Progenitor cell of endocrine pancreas (in vitro differentiated cells): ENCODE results near the gene NOX3. TPM values are rescaled to one million over a fixed set of nuclear protein-coding genes. Genes with fewer than 3 reads are reported as not detected.

Experiments used
- DNase-seq: peaks from one replicate; pipeline ENCODE4 v3.0.0; 2021; ENCODE audit warnings: low spot score; ENCODE audit not compliant: unreplicated experiment
- H3K27ac Mint-ChIP-seq: 2 replicates; pipeline ENCODE4 v1.8.0; 2021; ENCODE audit warnings: mild to moderate bottlenecking, moderate library complexity, mixed read lengths
- H3K27me3 Mint-ChIP-seq: 2 replicates; pipeline ENCODE4 v1.8.0; 2021; ENCODE audit warnings: mixed read lengths
- H3K36me3 Mint-ChIP-seq: 2 replicates; pipeline ENCODE4 v1.8.0; 2022; ENCODE audit warnings: mixed read lengths; ENCODE audit not compliant: insufficient read depth
- H3K4me1 Mint-ChIP-seq: 2 replicates; pipeline ENCODE4 v1.8.0; 2021; ENCODE audit warnings: low read depth, mixed read lengths
- H3K4me3 Mint-ChIP-seq: 2 replicates; pipeline ENCODE4 v1.8.0; 2021; ENCODE audit warnings: low read depth, mild to moderate bottlenecking, moderate library complexity, mixed read lengths
- H3K9me3 Mint-ChIP-seq: 2 replicates; pipeline ENCODE4 v1.8.0; 2021; ENCODE audit warnings: low read depth, mixed read lengths
- total RNA-seq: library from RNA; stranded (reverse); gene quantifications from 2 replicates; pipeline ENCODE4 v1.2.1, GENCODE V29; 2021
- TF ChIP-seq, protein P1 (sequence below): fragments of 200-600 bp; sonication (generic); IDR thresholded peaks from one replicate; pipeline ENCODE4 v1.5.0; 2021; ENCODE audit warnings: antibody characterized with exemption, mild to moderate bottlenecking; ENCODE audit not compliant: unreplicated experiment

Gene NOX3
- total RNA-seq, 1 donor from 2014 or later = not detected

DNA sequence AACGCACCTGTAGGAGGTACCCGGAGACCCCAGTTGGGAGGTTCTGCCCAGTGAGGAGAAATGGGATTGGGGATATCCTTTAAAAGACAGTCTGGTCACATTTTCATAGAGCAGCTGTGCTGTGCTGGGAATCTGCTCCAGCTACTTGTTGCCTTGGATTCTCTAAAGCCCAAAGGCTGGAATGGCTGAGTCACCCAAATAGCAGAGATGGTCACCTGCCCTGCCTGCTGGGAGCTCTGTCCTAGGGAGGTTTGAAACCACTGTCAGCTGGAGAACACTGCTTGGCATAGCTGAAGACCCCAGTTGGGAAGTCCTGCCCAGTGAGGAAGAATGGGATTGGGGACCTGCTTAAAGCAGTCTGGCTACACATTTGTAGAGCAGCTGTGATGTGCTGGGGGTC, 106.5 kb downstream of the NOX3 start:
- DNase-seq = no peak
- Mint-ChIP-seq H3K36me3 (peaks cover 6% of the 10 kb centered on the region), H3K4me1 (no peaks in the 10 kb centered on the region), H3K4me3 (no peak overlapping the region), H3K9me3 (peaks cover 38% of the 10 kb centered on the region), H3K27me3 (no peaks in the 10 kb centered on the region), H3K27ac (no peak overlapping the region)
- TF ChIP-seq, protein P1, sequence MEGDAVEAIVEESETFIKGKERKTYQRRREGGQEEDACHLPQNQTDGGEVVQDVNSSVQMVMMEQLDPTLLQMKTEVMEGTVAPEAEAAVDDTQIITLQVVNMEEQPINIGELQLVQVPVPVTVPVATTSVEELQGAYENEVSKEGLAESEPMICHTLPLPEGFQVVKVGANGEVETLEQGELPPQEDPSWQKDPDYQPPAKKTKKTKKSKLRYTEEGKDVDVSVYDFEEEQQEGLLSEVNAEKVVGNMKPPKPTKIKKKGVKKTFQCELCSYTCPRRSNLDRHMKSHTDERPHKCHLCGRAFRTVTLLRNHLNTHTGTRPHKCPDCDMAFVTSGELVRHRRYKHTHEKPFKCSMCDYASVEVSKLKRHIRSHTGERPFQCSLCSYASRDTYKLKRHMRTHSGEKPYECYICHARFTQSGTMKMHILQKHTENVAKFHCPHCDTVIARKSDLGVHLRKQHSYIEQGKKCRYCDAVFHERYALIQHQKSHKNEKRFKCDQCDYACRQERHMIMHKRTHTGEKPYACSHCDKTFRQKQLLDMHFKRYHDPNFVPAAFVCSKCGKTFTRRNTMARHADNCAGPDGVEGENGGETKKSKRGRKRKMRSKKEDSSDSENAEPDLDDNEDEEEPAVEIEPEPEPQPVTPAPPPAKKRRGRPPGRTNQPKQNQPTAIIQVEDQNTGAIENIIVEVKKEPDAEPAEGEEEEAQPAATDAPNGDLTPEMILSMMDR = no peak

- Mint-ChIP-seq H3K36me3 (peaks cover 6% of the 10 kb centered on the region), H3K9me3 (peaks cover 34% of the 10 kb centered on the region), H3K4me3 (no peak overlapping the region), H3K4me1 (no peaks in the 10 kb centered on the region), H3K27ac (no peak overlapping the region), H3K27me3 (no peaks in the 10 kb centered on the region)
- no peak for DNase-seq
- TF ChIP-seq, protein P1 = no peak
Observed at GRCh38 chr6:155347800-155348199, 107.8 kb downstream of the NOX3 start.

DNA sequence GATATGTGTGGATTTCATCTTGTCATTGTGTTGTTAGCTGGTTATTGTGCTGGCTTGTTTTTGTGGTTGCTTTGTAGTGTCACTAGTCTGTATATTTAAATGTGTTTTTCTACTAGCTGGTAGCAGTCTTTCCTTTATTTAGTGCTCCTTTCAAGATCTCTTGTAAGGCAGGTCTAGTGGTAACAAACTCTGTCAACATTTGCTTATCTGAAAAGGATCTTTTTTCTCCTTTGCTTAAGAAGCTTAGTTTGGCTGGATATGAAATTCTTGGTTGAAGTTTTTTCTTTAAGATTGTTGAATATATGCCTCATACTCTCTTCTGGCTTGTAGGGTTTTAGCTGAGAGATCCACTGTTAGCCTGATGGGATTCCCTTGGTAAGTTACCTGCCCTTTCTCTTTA, 108.7 kb downstream of the NOX3 start:
- no peak for DNase-seq
- TF ChIP-seq, protein P1 = no peak
- Mint-ChIP-seq H3K27ac (no peak overlapping the region), H3K4me3 (no peak overlapping the region), H3K27me3 (no peaks in the 10 kb centered on the region), H3K9me3 (peaks cover 34% of the 10 kb centered on the region), H3K4me1 (no peaks in the 10 kb centered on the region), H3K36me3 (peaks cover 6% of the 10 kb centered on the region)

Other genes with a start within 250 kb of the NOX3 start
- gene CLDN20, start 191.8 kb downstream of the NOX3 start, total RNA-seq = not detected in 2 replicates
- gene TFB1M, start 141.4 kb downstream of the NOX3 start, total RNA-seq = 33.2 and 37.4 TPM in 2 replicates